ENCODE measurements around the gene HSF5. TPM values are rescaled to one million over a fixed set of nuclear protein-coding genes. Genes with fewer than 3 reads are reported as not detected.

The HSF5 gene, protein sequence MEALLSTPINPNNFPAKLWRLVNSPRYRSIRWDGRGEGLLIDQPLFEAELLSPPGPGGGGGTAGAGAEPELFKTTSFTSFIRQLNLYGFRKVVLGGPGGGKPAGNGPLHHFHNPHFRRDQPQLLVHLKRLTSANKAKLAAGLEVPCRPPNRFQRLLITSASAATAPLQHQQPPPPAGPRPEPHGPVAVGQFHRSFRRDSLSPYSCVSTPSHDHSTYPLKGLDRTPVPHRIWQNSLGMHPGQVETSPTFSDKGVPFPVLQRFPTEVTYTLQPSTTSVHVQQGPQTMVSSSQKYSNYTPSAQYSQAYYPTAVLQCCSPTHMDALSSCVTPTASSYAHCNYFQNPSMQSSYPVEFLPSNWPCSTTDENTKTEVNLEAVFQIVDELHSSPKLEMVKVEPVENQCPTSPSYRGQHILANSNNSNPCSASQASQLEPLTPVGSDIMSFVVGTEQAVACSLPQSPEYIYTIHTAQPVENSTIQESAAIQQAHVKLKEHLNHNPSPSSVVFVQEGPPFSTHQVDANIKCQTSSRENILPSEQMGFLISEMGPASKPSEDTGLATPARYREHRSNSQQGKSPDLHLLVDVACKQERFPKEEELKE
- total RNA-seq, result under 1 TPM in 1 of 2 donors, not detected in 1; 0.07 TPM

- intact Hi-C loops (cut with DNase I), result no loop called here
- Histone ChIP-seq H3K4me3 (peak within 1 kb of the TSS; percentile 13), H3K9ac (ENCODE audit: low read depth in 2 of 2, low read length in 2 of 2) (no peak within 1 kb of the TSS)
Observed at GRCh38 chr17:58487589-58488427, at the start of gene HSF5. Gene HSF5 (minus strand): TSS chr17:58488408. CDS start chr17:58488274, 134 bp downstream.

GRCh38 chr17:58537266-58537665, 49.1 kb upstream of the HSF5 start:
- Histone ChIP-seq H3K9me3 (no peaks in the 10 kb centered on the region), H3K9ac (ENCODE audit: low read depth in 2 of 2, low read length in 2 of 2) (no peak overlapping the region), H3K27me3 (no peaks in the 10 kb centered on the region), H3K36me3 (no peaks in the 10 kb centered on the region), H3K27ac (no peak overlapping the region), H3K4me3 (no peak overlapping the region), H3K4me1 (no peaks in the 10 kb centered on the region)
- no peak for DNase-seq
- intact Hi-C loops (cut with DNase I), result no loop called here
- TF ChIP-seq CTCF (IDR thresholded peaks at IDR 0.05), result no peak

More at GRCh38 chr17:58487589-58488427, at the start of gene HSF5:
- Histone ChIP-seq H3K9me3 (no peaks in the 10 kb centered on the region), H3K4me1 (no peaks in the 10 kb centered on the region), H3K27ac (no peak within 1 kb of the TSS), H3K27me3 (no peaks in the 10 kb centered on the region), H3K36me3 (peaks cover 19% of the 10 kb centered on the region)
- no peak for DNase-seq
- TF ChIP-seq CTCF (IDR thresholded peaks at IDR 0.05), result no peak

DNA sequence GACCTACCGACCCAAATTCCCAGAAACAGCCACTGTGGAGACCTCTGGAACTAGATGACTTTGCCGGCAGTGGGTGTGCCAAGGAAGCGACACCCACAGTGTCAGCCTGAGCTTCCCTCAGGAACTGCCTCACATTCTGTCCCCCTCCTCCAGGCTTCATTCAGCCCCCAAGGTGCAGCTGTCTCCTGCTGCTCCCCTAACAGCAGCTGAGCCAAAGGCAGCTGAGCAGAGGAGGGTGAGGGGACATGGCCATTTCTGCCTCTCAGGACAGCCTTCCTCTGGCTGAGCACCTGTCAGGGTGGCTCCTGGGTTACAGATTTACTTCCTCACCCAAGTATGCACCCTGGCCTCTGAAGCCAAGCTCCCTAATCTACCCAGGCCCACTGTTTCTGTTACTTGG, 48.3 kb upstream of the HSF5 start:
- intact Hi-C loops (cut with DNase I), result no loop called here
- no peaks in the 10 kb centered on the region for H3K4me1 ChIP-seq
- H3K27ac ChIP-seq, result no peak overlapping the region
- TF ChIP-seq CTCF (IDR thresholded peaks at IDR 0.05), result no peak
- no peak overlapping the region for H3K4me3 ChIP-seq
- H3K36me3 ChIP-seq, result no peaks in the 10 kb centered on the region
- no peaks in the 10 kb centered on the region for H3K27me3 ChIP-seq
- H3K9me3 ChIP-seq, result no peaks in the 10 kb centered on the region
- DNase-seq, result no peak
- H3K9ac ChIP-seq (ENCODE audit: low read depth in 2 of 2, low read length in 2 of 2), result no peak overlapping the region

DNA sequence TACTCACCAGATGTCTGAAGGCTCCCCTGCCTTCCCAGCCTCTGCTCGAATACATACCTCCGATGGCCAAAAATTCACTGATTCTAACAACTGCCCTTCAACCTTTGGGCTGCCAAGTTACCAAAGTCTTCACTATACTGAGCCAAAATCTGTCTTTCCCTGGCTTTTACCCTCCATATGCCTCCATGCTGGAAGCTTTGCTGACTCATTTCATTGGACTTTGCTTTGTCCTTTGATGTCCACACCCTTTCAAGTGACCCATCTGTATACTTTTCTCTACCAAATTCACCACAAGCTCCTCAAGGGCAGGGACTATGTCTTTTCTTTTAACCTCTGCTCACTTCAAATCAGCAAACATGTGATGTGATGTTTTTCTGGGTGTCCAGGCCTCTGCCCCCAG, 47.2 kb upstream of the HSF5 start:
- intact Hi-C loops (cut with DNase I), result no loop called here
- no peak for DNase-seq
- H3K9ac ChIP-seq (ENCODE audit: low read depth in 2 of 2, low read length in 2 of 2), result no peak overlapping the region
- H3K4me1 ChIP-seq, result no peaks in the 10 kb centered on the region
- no peaks in the 10 kb centered on the region for H3K9me3 ChIP-seq
- no peaks in the 10 kb centered on the region for H3K27me3 ChIP-seq
- no peak for TF ChIP-seq CTCF (IDR thresholded peaks at IDR 0.05)
- H3K27ac ChIP-seq, result no peak overlapping the region
- H3K36me3 ChIP-seq, result no peaks in the 10 kb centered on the region
- H3K4me3 ChIP-seq, result no peak overlapping the region

GRCh38 chr17:58534901-58535421, 46.8 kb upstream of the HSF5 start:
- H3K4me1 ChIP-seq, result no peaks in the 10 kb centered on the region
- DNase-seq, result no peak
- intact Hi-C loops (cut with DNase I), result no loop called here
- H3K27me3 ChIP-seq, result no peaks in the 10 kb centered on the region
- H3K9ac ChIP-seq (ENCODE audit: low read depth in 2 of 2, low read length in 2 of 2), result no peak overlapping the region
- H3K9me3 ChIP-seq, result no peaks in the 10 kb centered on the region
- H3K36me3 ChIP-seq, result no peaks in the 10 kb centered on the region
- no peak overlapping the region for H3K4me3 ChIP-seq
- H3K27ac ChIP-seq, result no peak overlapping the region
- TF ChIP-seq CTCF (IDR thresholded peaks at IDR 0.05), result no peak
